ENCODE data around the gene DTHD1.

DTHD1 gene

GRCh38 chr4:36343501-36344175, 62.2 kb downstream of the DTHD1 start:
- no peak overlapping the region for H3K4me3 ChIP-seq (ENCODE audit: low read length)
- no peak overlapping the region for H3K9ac ChIP-seq (ENCODE audit: low read length)
- H3K27me3 ChIP-seq (ENCODE audit: control insufficient read depth, insufficient read depth, low read length): no peaks in the 10 kb centered on the region
- H3K4me1 ChIP-seq (ENCODE audit: control insufficient read depth, insufficient read depth, low read length): no peaks in the 10 kb centered on the region
- H3K27ac ChIP-seq (ENCODE audit: low read depth, low read length): no peak overlapping the region
- no peaks in the 10 kb centered on the region for H3K36me3 ChIP-seq (ENCODE audit: control insufficient read depth, insufficient read depth, low read length)

GRCh38 chr4:36348403-36348938, 67.1 kb downstream of the DTHD1 start:
- Histone ChIP-seq H3K36me3 (ENCODE audit: control insufficient read depth, insufficient read depth, low read length) (no peaks in the 10 kb centered on the region), H3K9ac (ENCODE audit: low read length) (no peak overlapping the region), H3K27ac (ENCODE audit: low read depth, low read length) (no peak overlapping the region), H3K27me3 (ENCODE audit: control insufficient read depth, insufficient read depth, low read length) (no peaks in the 10 kb centered on the region), H3K4me3 (ENCODE audit: low read length) (no peak overlapping the region), H3K4me1 (ENCODE audit: control insufficient read depth, insufficient read depth, low read length) (no peaks in the 10 kb centered on the region)

- H3K4me1 ChIP-seq (ENCODE audit: control insufficient read depth, insufficient read depth, low read length): no peaks in the 10 kb centered on the region
- H3K36me3 ChIP-seq (ENCODE audit: control insufficient read depth, insufficient read depth, low read length): no peaks in the 10 kb centered on the region
- no peak overlapping the region for H3K4me3 ChIP-seq (ENCODE audit: low read length)
- no peaks in the 10 kb centered on the region for H3K27me3 ChIP-seq (ENCODE audit: control insufficient read depth, insufficient read depth, low read length)
- H3K27ac ChIP-seq (ENCODE audit: low read depth, low read length): no peak overlapping the region
- H3K9ac ChIP-seq (ENCODE audit: low read length): no peak overlapping the region
Measured at GRCh38 chr4:36349938-36350549, 68.6 kb downstream of the DTHD1 start.

- no peak overlapping the region for H3K27ac ChIP-seq (ENCODE audit: low read depth, low read length)
- no peaks in the 10 kb centered on the region for H3K36me3 ChIP-seq (ENCODE audit: control insufficient read depth, insufficient read depth, low read length)
- no peak overlapping the region for H3K4me3 ChIP-seq (ENCODE audit: low read length)
- H3K27me3 ChIP-seq (ENCODE audit: control insufficient read depth, insufficient read depth, low read length): no peaks in the 10 kb centered on the region
- no peak overlapping the region for H3K9ac ChIP-seq (ENCODE audit: low read length)
- no peaks in the 10 kb centered on the region for H3K4me1 ChIP-seq (ENCODE audit: control insufficient read depth, insufficient read depth, low read length)
Measured at GRCh38 chr4:36351082-36351666, 69.8 kb downstream of the DTHD1 start.

- H3K36me3 ChIP-seq (ENCODE audit: control insufficient read depth, insufficient read depth, low read length): no peaks in the 10 kb centered on the region
- no peak overlapping the region for H3K27ac ChIP-seq (ENCODE audit: low read depth, low read length)
- no peak overlapping the region for H3K4me3 ChIP-seq (ENCODE audit: low read length)
- H3K4me1 ChIP-seq (ENCODE audit: control insufficient read depth, insufficient read depth, low read length): no peaks in the 10 kb centered on the region
- no peaks in the 10 kb centered on the region for H3K27me3 ChIP-seq (ENCODE audit: control insufficient read depth, insufficient read depth, low read length)
- H3K9ac ChIP-seq (ENCODE audit: low read length): no peak overlapping the region
Measured at GRCh38 chr4:36353998-36354397, 72.6 kb downstream of the DTHD1 start.

GRCh38 chr4:36358173-36358572, 76.8 kb downstream of the DTHD1 start:
- no peaks in the 10 kb centered on the region for H3K36me3 ChIP-seq (ENCODE audit: control insufficient read depth, insufficient read depth, low read length)
- H3K4me1 ChIP-seq (ENCODE audit: control insufficient read depth, insufficient read depth, low read length): no peaks in the 10 kb centered on the region
- H3K9ac ChIP-seq (ENCODE audit: low read length): no peak overlapping the region
- no peak overlapping the region for H3K27ac ChIP-seq (ENCODE audit: low read depth, low read length)
- H3K4me3 ChIP-seq (ENCODE audit: low read length): no peak overlapping the region
- no peaks in the 10 kb centered on the region for H3K27me3 ChIP-seq (ENCODE audit: control insufficient read depth, insufficient read depth, low read length)

GRCh38 chr4:36360755-36361154, 79.3 kb downstream of the DTHD1 start:
- Histone ChIP-seq H3K9ac (ENCODE audit: low read length) (no peak overlapping the region), H3K27ac (ENCODE audit: low read depth, low read length) (no peak overlapping the region), H3K4me3 (ENCODE audit: low read length) (no peak overlapping the region), H3K4me1 (ENCODE audit: control insufficient read depth, insufficient read depth, low read length) (no peaks in the 10 kb centered on the region), H3K27me3 (ENCODE audit: control insufficient read depth, insufficient read depth, low read length) (no peaks in the 10 kb centered on the region), H3K36me3 (ENCODE audit: control insufficient read depth, insufficient read depth, low read length) (no peaks in the 10 kb centered on the region)

- Histone ChIP-seq H3K27me3 (ENCODE audit: control insufficient read depth, insufficient read depth, low read length) (no peaks in the 10 kb centered on the region), H3K4me1 (ENCODE audit: control insufficient read depth, insufficient read depth, low read length) (no peaks in the 10 kb centered on the region), H3K36me3 (ENCODE audit: control insufficient read depth, insufficient read depth, low read length) (no peaks in the 10 kb centered on the region), H3K9ac (ENCODE audit: low read length) (no peak overlapping the region), H3K4me3 (ENCODE audit: low read length) (no peak overlapping the region), H3K27ac (ENCODE audit: low read depth, low read length) (no peak overlapping the region)
Measured at GRCh38 chr4:36363024-36363423, 81.6 kb downstream of the DTHD1 start.

- H3K4me1 ChIP-seq (ENCODE audit: control insufficient read depth, insufficient read depth, low read length): no peaks in the 10 kb centered on the region
- H3K9ac ChIP-seq (ENCODE audit: low read length): no peak overlapping the region
- H3K36me3 ChIP-seq (ENCODE audit: control insufficient read depth, insufficient read depth, low read length): no peaks in the 10 kb centered on the region
- no peaks in the 10 kb centered on the region for H3K27me3 ChIP-seq (ENCODE audit: control insufficient read depth, insufficient read depth, low read length)
- H3K4me3 ChIP-seq (ENCODE audit: low read length): no peak overlapping the region
- H3K27ac ChIP-seq (ENCODE audit: low read depth, low read length): no peak overlapping the region
Measured at GRCh38 chr4:36374836-36375511, 93.6 kb downstream of the DTHD1 start.

GRCh38 chr4:36385951-36386571, 104.6 kb downstream of the DTHD1 start:
- Histone ChIP-seq H3K9ac (ENCODE audit: low read length) (no peak overlapping the region), H3K27ac (ENCODE audit: low read depth, low read length) (no peak overlapping the region), H3K27me3 (ENCODE audit: control insufficient read depth, insufficient read depth, low read length) (no peaks in the 10 kb centered on the region)

GRCh38 chr4:36386691-36387090, 105.3 kb downstream of the DTHD1 start:
- H3K36me3 ChIP-seq (ENCODE audit: control insufficient read depth, insufficient read depth, low read length): no peaks in the 10 kb centered on the region
- no peak overlapping the region for H3K9ac ChIP-seq (ENCODE audit: low read length)
- H3K27me3 ChIP-seq (ENCODE audit: control insufficient read depth, insufficient read depth, low read length): no peaks in the 10 kb centered on the region
- no peak overlapping the region for H3K27ac ChIP-seq (ENCODE audit: low read depth, low read length)
- no peak overlapping the region for H3K4me3 ChIP-seq (ENCODE audit: low read length)
- no peaks in the 10 kb centered on the region for H3K4me1 ChIP-seq (ENCODE audit: control insufficient read depth, insufficient read depth, low read length)

More at GRCh38 chr4:36385951-36386571, 104.6 kb downstream of the DTHD1 start:
- Histone ChIP-seq H3K36me3 (ENCODE audit: control insufficient read depth, insufficient read depth, low read length) (no peaks in the 10 kb centered on the region), H3K4me1 (ENCODE audit: control insufficient read depth, insufficient read depth, low read length) (no peaks in the 10 kb centered on the region), H3K4me3 (ENCODE audit: low read length) (no peak overlapping the region)

GRCh38 chr4:36388710-36389109, 107.3 kb downstream of the DTHD1 start:
- Histone ChIP-seq H3K4me3 (ENCODE audit: low read length) (no peak overlapping the region), H3K36me3 (ENCODE audit: control insufficient read depth, insufficient read depth, low read length) (no peaks in the 10 kb centered on the region), H3K9ac (ENCODE audit: low read length) (no peak overlapping the region), H3K4me1 (ENCODE audit: control insufficient read depth, insufficient read depth, low read length) (no peaks in the 10 kb centered on the region), H3K27ac (ENCODE audit: low read depth, low read length) (no peak overlapping the region), H3K27me3 (ENCODE audit: control insufficient read depth, insufficient read depth, low read length) (no peaks in the 10 kb centered on the region)

All from rectal smooth muscle tissue (tissue), 1 donor.